ENCODE measurements around the gene SLC27A6. TPM values are rescaled to one million over a fixed set of nuclear protein-coding genes. Genes with fewer than 3 reads are reported as not detected.

SLC27A6 gene
- total and polyA plus RNA-seq, 2 donors (not counting 1 experiment from before 2014, with no cell fraction given): not detected

DNA sequence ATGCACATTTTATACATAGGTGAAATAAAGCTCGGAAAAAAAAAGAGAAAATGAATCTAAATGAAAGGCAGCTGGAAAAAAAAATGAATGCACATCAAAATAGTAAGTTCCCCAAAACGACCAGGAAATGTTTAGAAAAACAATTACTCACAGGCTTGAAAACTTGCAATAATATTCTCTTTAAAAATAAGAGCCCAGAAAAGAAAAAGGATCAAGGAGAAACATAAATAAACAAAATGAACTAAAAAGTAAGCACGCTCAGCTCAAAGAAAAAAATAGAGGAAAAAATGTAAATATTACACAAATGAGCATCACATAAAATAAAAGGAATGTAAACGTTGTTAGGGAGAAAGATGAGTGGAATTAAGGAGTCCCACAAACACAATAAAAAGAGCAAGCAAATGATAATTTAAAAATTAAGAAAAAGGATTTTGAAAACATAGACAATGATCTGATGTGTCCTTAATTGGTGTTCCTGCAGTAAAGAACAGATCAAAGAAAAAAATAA is 54.2 kb downstream of the SLC27A6 start:
- H3K4me3 Mint-ChIP-seq: no peak overlapping the region
- ATAC-seq (ENCODE audit: low read depth) (no peak), DNase-seq (no peak)
- TF ChIP-seq, protein P1, sequence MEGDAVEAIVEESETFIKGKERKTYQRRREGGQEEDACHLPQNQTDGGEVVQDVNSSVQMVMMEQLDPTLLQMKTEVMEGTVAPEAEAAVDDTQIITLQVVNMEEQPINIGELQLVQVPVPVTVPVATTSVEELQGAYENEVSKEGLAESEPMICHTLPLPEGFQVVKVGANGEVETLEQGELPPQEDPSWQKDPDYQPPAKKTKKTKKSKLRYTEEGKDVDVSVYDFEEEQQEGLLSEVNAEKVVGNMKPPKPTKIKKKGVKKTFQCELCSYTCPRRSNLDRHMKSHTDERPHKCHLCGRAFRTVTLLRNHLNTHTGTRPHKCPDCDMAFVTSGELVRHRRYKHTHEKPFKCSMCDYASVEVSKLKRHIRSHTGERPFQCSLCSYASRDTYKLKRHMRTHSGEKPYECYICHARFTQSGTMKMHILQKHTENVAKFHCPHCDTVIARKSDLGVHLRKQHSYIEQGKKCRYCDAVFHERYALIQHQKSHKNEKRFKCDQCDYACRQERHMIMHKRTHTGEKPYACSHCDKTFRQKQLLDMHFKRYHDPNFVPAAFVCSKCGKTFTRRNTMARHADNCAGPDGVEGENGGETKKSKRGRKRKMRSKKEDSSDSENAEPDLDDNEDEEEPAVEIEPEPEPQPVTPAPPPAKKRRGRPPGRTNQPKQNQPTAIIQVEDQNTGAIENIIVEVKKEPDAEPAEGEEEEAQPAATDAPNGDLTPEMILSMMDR (IDR thresholded peaks at IDR 0.05): no peak
- no peak for TF ChIP-seq EZH2 (IDR thresholded peaks at IDR 0.05; ENCODE audit: borderline replicate concordance, insufficient read depth, low read depth, low read length, poor library complexity, severe bottlenecking)
- no peaks in the 10 kb centered on the region for H3K27me3 ChIP-seq (replicated peaks in 1 of 4; ENCODE audit: control extremely low read depth in 1 of 4, control insufficient read depth in 3 of 4, insufficient read depth in 4 of 4, low read length in 3 of 4)
- H4K20me1 ChIP-seq (ENCODE audit: control insufficient read depth, insufficient read depth, low read length, poor library complexity, severe bottlenecking): no peaks in the 10 kb centered on the region
- ChIA-PET POLR2A (no interaction called here), CTCF (no interaction called here)
- no peaks in the 10 kb centered on the region for H3K4me1 Mint-ChIP-seq
- H3K27ac ChIP-seq (ENCODE audit: low read length in 2 of 2): no peak overlapping the region
- no peaks in the 10 kb centered on the region for H3K9me3 ChIP-seq (ENCODE audit: control extremely low read depth in 1 of 3, control insufficient read depth in 2 of 3, insufficient read depth in 1 of 3, low read length in 2 of 3)
- H3K4me1 ChIP-seq (ENCODE audit: control insufficient read depth in 2 of 2, insufficient read depth in 2 of 2, low read length in 2 of 2): no peaks in the 10 kb centered on the region
- H3K79me2 ChIP-seq (ENCODE audit: control insufficient read depth, insufficient read depth, low read length): no peaks in the 10 kb centered on the region
- no peaks in the 10 kb centered on the region for H3K36me3 ChIP-seq (replicated peaks in 1 of 2; ENCODE audit: control extremely low read depth in 1 of 2, control insufficient read depth in 1 of 2, extremely low read depth in 1 of 2, insufficient read depth in 2 of 2, low read length in 1 of 2)
- no peak overlapping the region for H3K4me3 ChIP-seq (ENCODE audit: control extremely low read depth in 1 of 5, extremely low read depth in 1 of 5, insufficient read depth in 1 of 5, low read depth in 2 of 5, low read length in 4 of 5)
- WGBS (ENCODE audit: insufficient coverage): no CpG with 5 or more reads among the region's 4 CpGs
- no peak overlapping the region for H3K9ac ChIP-seq (ENCODE audit: low read length)
- H3K4me2 ChIP-seq (replicated peaks; ENCODE audit: low read depth, low read length, poor library complexity, severe bottlenecking): no peak overlapping the region
- H3K27me3 Mint-ChIP-seq: peaks cover 7% of the 10 kb centered on the region
- no peak overlapping the region for H3K27ac Mint-ChIP-seq
- no peaks in the 10 kb centered on the region for H3K9me3 Mint-ChIP-seq (ENCODE audit: insufficient read depth)
- no peak overlapping the region for H2AFZ ChIP-seq (ENCODE audit: insufficient read depth, low read depth, low read length, poor library complexity, severe bottlenecking)
- intact Hi-C loops (cut with micrococcal nuclease): no loop called here

DNA sequence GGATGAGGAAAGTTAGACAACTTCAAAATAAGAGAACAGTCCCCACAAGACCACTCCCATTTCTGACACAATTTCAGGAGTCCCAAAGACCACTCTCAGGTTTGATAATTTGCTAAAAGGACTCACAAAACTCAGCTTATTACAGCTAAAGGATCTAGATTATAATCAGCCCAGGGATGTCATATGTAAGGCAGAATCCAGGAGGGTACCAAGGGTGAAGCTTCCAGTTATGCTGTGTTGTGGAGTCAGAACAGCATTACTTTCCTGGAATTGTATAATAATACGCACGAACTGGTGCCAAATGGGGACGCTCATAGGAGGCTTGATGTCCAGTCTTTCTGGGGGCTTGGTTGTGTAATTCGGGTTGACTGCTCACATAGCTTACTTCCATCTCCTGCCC is 55.4 kb downstream of the SLC27A6 start:
- ChIA-PET CTCF (no interaction called here), POLR2A (no interaction called here)
- 100% methylated on average over 2 of the region's 4 CpGs for WGBS (ENCODE audit: insufficient coverage)
- Histone ChIP-seq H3K9me3 (ENCODE audit: control extremely low read depth in 1 of 3, control insufficient read depth in 2 of 3, insufficient read depth in 1 of 3, low read length in 2 of 3) (no peaks in the 10 kb centered on the region), H4K20me1 (ENCODE audit: control insufficient read depth, insufficient read depth, low read length, poor library complexity, severe bottlenecking) (no peaks in the 10 kb centered on the region), H3K27me3 (replicated peaks in 1 of 4; ENCODE audit: control extremely low read depth in 1 of 4, control insufficient read depth in 3 of 4, insufficient read depth in 4 of 4, low read length in 3 of 4) (no peaks in the 10 kb centered on the region), H3K9ac (ENCODE audit: low read length) (no peak overlapping the region), H3K27ac (ENCODE audit: low read length in 2 of 2) (no peak overlapping the region), H3K4me2 (replicated peaks; ENCODE audit: low read depth, low read length, poor library complexity, severe bottlenecking) (no peak overlapping the region), H3K36me3 (replicated peaks in 1 of 2; ENCODE audit: control extremely low read depth in 1 of 2, control insufficient read depth in 1 of 2, extremely low read depth in 1 of 2, insufficient read depth in 2 of 2, low read length in 1 of 2) (no peaks in the 10 kb centered on the region), H3K4me1 (ENCODE audit: control insufficient read depth in 2 of 2, insufficient read depth in 2 of 2, low read length in 2 of 2) (no peaks in the 10 kb centered on the region), H3K79me2 (ENCODE audit: control insufficient read depth, insufficient read depth, low read length) (no peaks in the 10 kb centered on the region), H2AFZ (ENCODE audit: insufficient read depth, low read depth, low read length, poor library complexity, severe bottlenecking) (no peak overlapping the region), H3K4me3 (ENCODE audit: control extremely low read depth in 1 of 5, extremely low read depth in 1 of 5, insufficient read depth in 1 of 5, low read depth in 2 of 5, low read length in 4 of 5) (no peak overlapping the region)
- TF ChIP-seq EZH2 (IDR thresholded peaks at IDR 0.05; ENCODE audit: borderline replicate concordance, insufficient read depth, low read depth, low read length, poor library complexity, severe bottlenecking): no peak
- H3K27me3 Mint-ChIP-seq: peaks cover 6% of the 10 kb centered on the region
- H3K27ac Mint-ChIP-seq: no peak overlapping the region
- no peaks in the 10 kb centered on the region for H3K9me3 Mint-ChIP-seq (ENCODE audit: insufficient read depth)
- intact Hi-C loops (cut with micrococcal nuclease): no loop called here
- ATAC-seq (ENCODE audit: low read depth) (no peak), DNase-seq (no peak)
- no peak overlapping the region for H3K4me3 Mint-ChIP-seq
- H3K4me1 Mint-ChIP-seq: no peaks in the 10 kb centered on the region
